ENCODE data around the gene CCS.
"Not testable (repeated sequence)": the region's sequence is repeated elsewhere in the genome, so short reads cannot be mapped to it uniquely, and the experiment has no call there.

Gene CCS, protein sequence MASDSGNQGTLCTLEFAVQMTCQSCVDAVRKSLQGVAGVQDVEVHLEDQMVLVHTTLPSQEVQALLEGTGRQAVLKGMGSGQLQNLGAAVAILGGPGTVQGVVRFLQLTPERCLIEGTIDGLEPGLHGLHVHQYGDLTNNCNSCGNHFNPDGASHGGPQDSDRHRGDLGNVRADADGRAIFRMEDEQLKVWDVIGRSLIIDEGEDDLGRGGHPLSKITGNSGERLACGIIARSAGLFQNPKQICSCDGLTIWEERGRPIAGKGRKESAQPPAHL

DNA sequence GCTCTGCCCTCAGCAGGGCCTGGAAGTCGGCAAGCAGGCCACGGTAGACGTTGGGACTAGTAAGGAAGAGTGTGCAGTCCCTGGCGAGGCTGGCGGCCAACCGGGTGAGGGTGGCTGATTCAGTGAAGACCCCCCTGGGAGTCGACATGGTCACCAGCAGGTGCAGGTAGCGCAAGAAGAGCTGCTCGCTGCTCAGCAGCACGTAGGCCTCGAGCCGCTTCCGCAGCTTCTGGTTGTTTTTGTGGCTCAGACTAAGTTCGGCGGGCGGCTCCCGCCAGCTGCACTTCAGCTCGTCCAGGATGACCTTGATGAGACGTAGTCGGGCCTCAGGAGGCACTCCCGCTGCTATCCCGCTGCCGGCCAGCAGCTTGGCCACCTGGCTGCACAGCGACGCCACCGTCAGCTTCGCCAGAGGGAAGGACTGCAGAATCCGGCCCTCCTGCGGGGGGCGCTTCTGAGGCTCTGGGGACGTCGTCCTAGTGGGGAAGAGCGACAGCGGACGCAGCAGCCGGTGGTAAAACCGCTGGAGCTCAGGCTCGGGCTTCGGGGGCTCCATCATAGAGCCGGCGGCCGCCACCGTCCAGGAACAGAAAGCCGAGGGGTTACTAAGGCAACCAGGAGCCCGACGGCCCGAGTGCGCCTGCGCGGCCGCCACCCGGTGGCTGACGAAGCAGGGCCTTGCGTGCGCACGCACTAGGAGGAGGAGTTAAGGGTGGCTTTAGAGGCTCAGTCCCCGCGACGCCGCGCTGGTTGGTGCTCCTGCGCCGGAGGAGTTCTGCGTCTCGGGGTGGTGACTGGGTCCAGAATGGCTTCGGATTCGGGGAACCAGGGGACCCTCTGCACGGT lies at the start of gene CCS, which contains the start of gene CCDC87:
CCS (plus strand) TSS at position 729 of the 846 bp plus-strand sequence; CDS start at position 806, 77 bp downstream.
CCDC87 (minus strand) TSS at position 607 of the 846 bp plus-strand sequence; CDS start at position 559, 48 bp downstream.
- peak; percentile 85 for DNase-seq (ENCODE audit: low read depth)

DNA sequence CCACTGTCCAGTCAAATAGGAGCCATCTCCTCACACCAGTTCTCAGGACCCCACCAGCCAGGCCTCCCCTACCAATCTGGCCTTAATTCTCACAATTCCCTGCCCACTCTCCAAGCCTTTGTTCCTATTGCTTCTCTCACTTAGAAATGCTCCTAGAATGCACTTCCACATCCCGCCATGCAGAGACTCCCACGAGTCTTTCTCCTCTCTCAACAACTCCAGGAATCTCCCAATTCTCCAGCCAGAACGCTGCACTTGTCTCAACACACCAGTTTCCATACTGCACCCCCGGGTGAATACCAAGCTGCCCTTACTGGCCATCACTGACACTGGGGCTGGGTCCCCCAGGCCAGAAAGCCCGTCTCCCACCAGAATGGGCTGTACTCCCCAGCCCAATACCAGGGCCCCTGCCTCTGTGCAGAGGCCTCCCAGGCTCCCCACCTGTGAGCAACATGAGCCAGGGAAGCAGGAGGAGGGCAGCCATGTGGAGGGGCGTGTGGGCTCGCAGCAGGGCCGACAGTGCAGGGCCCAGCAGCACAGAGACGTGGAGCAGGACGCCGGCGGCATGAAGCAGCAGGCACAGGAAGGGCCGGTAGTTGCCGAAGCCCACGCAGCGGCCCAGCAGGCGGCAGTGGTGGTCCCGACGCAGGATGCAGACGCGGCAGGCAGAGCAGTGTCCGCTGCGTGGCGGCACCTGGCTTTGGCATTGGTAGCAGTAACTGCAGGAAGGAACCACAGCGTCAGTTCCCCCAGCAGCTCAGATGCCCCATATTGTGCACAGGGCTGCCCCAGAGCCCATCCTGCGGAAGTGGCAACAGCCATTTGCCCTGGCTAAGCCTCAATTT lies 49.5 kb upstream of the CCS start:
- DNase-seq (ENCODE audit: low read depth) = peak; percentile 35

DNA sequence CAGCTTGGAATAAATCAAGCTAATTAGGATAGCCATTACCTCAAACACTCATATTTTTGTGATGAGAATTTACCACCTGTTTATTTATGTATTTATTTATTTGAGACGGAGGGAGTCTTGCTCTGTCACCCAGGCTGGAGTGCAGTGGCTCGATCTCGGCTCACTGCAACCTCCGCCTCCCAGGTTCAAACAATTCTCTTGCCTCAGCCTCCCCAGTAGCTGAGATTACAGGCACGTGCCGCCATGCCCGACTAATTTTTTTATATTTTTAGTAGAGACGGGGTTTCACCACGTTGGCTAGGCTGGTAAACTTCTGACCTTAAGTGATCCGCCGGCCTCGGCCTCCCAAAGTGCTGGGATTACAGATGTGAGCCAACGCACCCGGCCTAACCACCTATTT lies 48.0 kb upstream of the CCS start:
- not testable (repeated sequence) for DNase-seq (ENCODE audit: low read depth)

DNA sequence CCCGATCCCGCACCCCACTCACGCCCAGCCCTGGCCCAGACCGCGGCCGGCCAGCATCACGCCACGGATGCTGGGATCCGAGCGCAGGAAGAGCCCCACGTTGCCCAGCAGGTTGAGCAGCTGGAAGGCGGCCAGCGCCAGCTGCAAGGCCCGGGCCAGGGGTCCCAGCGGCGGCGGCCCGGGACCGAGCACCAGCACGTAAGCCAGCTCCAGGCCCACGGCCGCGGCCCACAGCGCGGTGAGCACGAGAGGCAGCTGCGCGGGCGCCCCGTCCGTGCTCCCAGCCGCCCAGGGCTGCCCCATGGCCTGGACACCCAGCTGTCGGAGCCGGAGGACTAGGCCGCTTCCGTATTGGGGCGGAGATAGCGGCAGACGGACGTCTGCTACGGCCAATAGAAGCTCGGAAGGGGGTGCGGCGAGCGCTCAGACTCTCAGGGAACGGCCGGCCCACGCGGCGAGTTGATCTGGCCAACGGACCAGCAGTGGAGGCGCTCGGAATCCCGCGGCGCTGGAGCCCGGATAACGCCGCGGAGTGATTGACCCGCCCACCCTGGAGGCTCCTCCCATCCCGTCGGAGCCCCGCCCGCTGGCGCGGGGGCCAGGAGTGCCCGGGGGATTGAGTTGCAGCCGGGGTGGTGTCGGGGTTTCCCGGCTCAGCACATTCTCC lies 47.2 kb upstream of the CCS start, which contains the start of gene ZDHHC24:
ZDHHC24 (minus strand) TSS at position 348 of the 667 bp plus-strand sequence; CDS start at position 303, 45 bp downstream.
- DNase-seq (ENCODE audit: low read depth) = peak; percentile 95

DNA sequence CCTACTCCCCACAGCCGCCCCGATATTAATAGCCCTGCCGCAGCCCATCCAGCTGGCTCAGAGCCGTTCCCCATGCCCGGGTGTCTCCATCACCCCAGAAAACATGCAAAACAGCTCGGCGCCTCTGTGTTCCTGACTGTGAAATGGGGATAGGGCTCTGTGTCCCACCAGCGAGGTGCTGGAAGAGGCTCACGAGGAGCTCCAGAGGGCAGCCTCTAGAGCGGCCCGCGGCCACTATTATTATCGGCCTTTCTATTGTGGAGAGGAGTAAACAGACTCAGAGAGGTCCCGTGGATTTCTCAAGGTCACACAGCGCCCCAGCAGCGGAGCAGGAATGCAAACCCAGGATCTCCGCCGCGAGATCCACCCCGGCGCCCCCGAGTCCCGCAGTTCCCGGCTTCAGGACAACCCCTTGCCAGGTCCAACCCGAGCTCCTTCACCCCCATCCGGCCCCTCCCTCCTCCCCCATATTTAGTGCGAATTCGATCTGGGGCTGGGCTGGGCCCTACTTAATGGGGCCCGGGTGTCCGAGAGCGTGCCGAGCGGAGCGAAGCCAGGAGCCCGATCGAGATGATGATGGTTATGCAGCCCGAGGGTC lies 46.5 kb upstream of the CCS start, which contains the start of gene ACTN3:
ACTN3 (plus strand) TSS at position 536 of the 598 bp plus-strand sequence; CDS start at position 571, 35 bp downstream.
- DNase-seq (ENCODE audit: low read depth) = peak; percentile 19

DNA sequence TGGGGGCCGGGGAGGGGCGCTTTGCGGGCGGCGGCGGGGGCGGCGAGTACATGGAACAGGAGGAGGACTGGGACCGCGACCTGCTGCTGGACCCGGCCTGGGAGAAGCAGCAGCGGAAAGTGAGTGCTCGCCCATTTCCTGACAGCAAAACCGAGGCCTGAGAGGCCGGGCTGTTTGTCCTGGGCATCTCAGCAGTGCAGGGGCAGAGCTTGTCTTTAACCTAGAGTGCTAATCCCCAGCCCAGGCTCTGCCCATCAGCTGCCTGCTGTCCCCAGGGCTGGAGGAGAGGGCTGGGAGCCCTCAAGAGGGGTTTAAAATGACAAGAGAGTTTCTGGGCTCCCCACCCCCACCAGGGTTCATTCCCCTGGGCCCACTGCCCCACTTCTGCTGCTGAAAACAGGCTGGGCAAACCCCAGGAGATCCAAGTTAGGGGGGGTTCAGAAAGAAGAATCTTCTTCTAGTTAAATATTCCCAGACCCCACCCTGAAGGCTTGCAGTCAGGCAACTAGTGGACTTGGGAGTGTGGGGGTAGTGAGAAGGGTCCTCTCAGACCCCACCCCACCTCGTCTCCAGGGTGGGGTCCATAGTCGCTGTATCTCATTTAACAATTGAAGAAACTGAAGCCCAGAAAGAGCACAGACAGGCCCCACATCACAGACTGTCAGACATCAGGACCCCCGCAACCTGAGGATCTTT lies 45.9 kb upstream of the CCS start:
- no peak for DNase-seq (ENCODE audit: low read depth)

DNA sequence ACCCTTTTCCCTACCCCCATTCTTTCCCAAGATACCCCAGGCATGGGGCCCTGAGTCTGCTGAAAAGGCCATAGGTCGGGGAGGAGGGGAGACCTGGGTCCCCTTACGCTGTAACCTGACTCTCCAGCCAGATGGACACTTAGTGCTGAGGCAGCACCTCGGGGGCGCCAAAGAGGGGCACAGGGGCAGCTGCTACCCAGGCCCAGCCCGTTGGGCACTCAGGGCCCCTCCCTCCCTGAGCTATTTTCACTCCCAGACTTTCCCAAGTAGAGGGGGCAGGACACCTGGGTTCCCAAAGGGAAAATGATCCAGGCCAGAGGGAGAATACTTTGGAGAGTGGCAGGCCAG lies 45.3 kb upstream of the CCS start:
- no peak for DNase-seq (ENCODE audit: low read depth)

DNA sequence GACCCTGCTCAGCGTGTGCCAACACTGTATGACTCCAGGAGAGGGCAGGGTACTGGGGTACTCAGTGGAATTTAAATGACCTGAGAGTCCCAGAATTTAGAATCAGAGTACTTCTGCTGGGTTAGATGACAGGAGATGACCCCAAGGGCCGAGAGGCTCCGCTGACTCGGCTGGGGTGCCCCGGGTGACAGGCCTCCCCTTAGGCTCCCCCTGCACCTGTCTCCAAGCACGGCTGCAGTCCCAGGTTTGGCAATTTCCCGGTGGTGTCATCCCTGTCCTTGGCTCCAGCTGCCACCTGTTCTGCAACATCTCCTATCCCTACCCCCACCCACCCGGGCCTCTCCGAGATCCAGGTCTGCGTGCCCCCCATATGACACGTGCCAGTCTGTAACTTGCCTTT lies 44.9 kb upstream of the CCS start:
- no peak for DNase-seq (ENCODE audit: low read depth)

DNA sequence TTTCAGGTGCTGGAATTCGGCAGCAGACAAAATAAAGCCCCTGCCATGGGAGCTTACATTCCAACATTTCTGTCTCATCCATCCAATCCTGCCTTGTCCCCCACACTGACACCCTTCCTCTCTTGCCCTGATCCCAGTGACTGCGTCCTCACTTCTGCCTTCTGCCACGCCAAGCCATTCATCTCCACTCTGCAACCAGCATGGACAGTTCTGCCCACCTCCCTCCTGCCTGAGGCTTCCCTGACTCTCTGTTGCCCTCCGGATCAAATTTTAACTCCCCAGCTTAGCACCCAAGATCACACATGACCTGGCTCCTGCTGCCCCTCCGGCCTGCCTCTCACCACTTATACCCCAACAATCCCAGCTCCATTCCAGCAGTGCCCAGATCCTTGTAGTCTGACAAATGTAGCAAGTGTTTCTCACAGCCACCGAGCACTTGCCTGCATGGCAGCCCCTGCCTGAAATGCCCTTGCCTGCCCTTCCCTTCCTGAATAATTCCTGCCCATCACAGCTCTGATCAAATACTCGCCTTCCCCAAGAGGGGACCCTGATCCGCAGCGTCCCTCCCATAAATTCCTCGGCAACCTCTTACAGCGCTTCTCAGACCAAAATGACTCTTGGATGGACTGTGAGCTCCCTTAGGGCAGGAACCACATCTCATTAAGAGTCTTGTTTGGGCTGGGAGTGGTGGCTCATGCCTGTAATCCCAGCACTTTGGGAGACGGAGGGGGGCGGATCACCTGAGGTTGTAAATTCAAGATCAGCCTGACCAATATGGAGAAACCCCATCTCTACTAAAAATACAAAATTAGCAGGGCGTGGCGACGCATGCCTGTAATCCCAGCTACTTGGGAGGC lies 44.0 kb upstream of the CCS start:
- no peak for DNase-seq (ENCODE audit: low read depth)

DNA sequence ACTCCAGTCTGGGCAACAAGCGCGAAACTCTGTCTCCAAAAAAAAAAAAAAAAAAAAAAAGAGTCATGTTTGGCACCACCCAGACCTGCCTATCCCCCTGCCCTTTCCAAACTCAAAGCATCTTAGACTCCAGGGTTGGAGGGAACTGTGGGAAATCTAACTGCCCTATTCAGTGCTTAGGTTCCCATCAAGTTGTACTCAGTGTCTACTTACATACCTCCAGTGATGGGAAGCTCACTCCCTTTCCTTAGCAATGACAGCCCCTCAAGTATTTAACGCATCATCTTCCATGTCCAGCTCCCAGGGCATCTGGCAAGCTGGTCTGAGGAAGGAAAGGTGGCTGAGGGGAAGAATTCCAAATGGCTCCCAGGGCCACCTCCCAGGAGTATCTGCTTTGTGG lies 43.3 kb upstream of the CCS start:
- DNase-seq (ENCODE audit: low read depth) = no peak

DNA sequence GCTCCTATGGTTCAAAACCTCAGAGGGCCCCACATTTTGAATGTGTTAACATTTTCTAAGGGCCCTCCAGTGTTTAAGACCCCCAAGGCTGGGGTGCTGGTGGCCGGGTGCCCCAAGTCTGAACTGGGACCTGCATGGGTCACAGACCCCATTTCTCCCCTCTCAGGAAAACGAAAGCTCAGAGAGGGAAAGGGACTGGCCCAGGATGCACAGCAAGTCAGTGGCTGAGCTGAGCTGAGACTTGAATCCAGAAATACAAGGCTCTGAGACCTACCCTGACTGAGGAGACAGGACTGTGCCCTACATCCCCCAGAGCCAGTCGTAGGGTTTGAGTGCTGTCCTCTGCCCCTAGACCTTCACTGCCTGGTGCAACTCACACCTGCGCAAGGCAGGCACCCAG lies 42.1 kb upstream of the CCS start:
- DNase-seq (ENCODE audit: low read depth) = no peak

DNA sequence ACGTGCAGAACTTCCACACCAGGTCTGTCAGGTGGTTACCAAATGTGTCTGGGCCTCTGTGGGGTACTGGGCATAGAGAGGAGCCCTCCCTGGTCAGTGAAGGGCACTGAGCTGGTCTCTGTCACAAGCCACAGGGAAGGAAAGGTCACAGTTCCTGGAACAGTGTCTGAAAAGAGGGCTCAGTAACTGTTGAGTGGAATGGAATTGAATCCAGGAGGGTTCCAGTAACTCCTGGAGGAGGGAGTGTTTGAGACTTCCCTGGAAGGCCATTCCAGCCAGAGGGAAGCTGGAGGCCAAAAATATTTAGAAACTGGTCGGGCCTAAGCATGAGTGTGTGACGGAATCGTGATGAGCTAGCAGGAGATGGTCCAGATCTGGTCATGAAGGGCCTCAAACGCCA lies 38.4 kb upstream of the CCS start:
- DNase-seq (ENCODE audit: low read depth) = no peak

DNA sequence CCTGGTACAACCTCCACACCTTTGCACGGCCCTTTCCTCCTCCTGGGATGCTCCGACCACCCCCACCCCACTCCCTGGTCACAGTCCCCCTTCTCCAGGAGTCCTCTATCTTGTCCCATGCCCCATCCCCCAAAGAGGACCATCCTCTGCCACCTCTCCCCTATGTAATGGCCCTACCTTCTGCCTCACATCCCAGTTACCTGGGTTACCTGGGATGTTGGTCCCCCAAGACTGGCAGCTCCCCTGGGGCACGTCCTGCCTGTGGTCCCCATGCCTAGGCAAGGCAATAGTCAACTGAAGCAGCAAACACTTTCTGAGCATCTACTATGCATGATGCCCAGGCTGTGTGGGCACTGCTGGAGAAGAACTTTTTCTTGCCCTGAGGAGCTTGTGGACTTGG lies 37.6 kb upstream of the CCS start:
- no peak for DNase-seq (ENCODE audit: low read depth)

DNA sequence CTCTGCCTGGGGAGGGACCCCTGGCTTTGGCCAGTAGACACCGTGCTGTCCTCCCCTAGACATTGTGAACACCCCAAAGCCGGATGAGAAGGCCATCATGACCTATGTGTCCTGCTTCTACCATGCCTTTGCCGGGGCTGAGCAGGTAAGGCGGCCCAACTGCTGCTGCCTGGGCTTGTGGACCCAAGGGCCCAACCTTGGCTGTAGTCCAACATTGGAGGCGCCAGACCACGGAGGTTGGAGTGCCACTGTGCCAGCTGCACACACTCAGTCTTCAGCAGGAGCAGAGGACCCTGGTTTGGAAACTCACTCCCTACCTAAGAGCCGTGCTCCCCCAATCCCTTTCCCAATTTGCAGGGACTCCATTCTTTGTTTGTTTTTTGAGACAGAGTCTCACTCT lies 36.9 kb upstream of the CCS start:
- DNase-seq (ENCODE audit: low read depth) = no peak

DNA sequence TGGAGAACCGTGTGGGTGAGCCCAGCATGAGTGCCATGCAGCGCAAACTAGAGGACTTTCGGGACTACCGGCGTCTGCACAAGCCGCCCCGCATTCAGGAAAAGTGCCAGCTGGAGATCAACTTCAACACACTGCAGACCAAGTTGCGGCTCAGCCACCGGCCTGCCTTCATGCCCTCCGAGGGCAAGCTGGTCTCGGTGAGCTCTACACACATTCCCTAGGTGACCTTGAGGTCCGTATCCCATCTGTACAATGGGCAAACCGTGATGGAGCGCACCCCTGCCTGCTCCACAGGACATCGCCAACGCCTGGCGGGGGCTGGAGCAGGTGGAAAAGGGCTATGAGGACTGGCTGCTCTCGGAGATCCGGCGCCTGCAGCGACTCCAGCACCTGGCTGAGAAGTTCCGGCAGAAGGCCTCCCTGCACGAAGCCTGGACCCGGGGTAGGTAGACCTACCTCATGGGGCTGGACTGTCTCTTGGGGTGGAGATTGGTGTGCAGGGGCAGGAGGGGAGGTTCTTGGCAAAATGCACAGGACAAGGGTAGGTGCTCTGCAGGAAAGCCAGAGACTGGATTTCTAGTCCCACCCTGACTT lies 35.2 kb upstream of the CCS start:
- DNase-seq (ENCODE audit: low read depth) = no peak

DNA sequence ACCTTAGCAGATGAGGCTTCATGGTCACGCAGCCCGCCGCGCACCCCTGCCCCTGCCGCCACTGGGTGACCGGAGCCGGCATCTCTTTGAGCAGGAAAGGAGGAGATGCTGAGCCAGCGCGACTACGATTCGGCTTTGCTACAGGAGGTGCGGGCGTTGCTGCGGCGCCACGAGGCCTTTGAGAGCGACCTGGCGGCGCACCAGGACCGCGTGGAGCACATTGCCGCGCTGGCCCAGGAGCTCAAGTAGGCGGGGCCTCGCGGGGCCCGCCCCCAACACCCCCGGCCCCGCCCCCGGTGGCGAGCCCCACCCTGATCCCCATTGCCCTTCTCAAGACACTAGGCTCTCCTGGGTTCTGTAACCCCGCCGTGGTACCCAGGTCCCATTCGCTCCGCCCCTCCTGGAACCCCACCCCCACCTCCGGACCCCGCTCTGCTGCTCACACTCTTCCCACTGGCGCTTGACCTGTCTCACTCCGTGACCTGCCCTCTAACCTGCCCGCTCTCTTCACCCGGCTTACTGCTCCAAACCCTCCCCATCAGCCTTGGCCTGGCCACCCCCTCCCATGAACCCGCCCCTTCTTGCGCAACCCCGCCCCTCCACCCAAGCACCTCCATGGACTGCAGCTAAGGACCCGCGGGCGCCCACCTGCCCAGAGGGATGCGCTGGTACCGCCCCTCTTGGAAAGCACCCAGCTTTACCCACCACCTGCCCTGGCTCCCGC lies 33.7 kb upstream of the CCS start:
- no peak for DNase-seq (ENCODE audit: low read depth)

DNA sequence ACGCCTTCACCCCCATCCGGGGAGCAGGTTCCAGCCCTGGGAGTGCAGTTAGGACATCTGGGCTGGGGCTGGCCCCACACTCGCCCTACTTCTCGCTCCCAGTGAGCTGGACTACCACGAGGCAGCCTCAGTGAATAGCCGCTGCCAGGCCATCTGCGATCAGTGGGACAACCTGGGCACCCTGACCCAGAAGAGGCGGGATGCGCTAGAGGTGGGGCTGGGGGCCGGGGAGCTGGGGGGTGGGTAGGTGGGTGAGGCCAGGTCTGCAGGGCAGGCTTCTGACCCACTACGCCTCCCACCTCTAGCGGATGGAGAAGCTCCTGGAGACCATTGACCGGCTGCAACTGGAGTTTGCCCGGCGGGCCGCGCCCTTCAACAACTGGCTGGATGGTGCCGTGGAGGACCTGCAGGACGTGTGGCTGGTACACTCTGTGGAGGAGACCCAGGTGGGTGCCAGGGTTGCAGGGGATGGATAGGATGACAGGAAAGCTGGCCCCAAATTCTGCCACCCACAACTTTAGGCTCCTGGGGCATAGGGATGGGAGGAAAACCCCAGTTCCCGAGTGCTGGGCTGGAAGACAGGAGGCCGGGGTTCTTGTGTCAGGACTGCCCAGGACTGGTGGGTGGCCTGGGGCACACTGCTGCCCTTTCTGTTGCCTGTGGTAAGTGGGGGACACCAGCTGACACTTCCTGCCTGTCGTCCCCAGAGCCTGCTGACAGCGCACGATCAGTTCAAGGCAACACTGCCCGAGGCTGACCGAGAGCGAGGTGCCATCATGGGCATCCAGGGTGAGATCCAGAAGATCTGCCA lies 32.9 kb upstream of the CCS start:
- no peak for DNase-seq (ENCODE audit: low read depth)

Measured in amniotic epithelial cell (primary cell).